Measurements from ENCODE around the gene MSH3.

MSH3 gene

GRCh38 chr5:80654391-80655230 is at the start of gene MSH3, which contains the start of gene DHFR:
Gene MSH3 (plus strand): TSS chr5:80654652. CDS start chr5:80654728, 76 bp downstream.
Gene DHFR (minus strand): TSS chr5:80654983. CDS start chr5:80654489, 494 bp downstream.
- Mint-ChIP-seq H3K36me3 (ENCODE audit: low read depth) (peaks cover 36% of the 10 kb centered on the region), H3K4me1 (peaks cover 24% of the 10 kb centered on the region), H3K9me3 (no peaks in the 10 kb centered on the region), H3K27me3 (ENCODE audit: low read depth) (no peaks in the 10 kb centered on the region), H3K4me3 (peak within 1 kb of the TSS; percentile 91 to 96 (median 94)), H3K27ac (peak within 1 kb of the TSS; percentile 94 to 96 (median 95))
- no peak for TF ChIP-seq CTCF (IDR thresholded peaks at IDR 0.05; ENCODE audit: unreplicated experiment in 3 of 3)

GRCh38 chr5:80607343-80607742 is 47.1 kb upstream of the MSH3 start:
- Mint-ChIP-seq H3K9me3 (peaks cover 5% of the 10 kb centered on the region), H3K27me3 (ENCODE audit: low read depth) (no peaks in the 10 kb centered on the region), H3K27ac (no peak overlapping the region), H3K4me3 (no peak overlapping the region), H3K4me1 (no peaks in the 10 kb centered on the region), H3K36me3 (ENCODE audit: low read depth) (no peaks in the 10 kb centered on the region)
- TF ChIP-seq CTCF (IDR thresholded peaks at IDR 0.05; ENCODE audit: unreplicated experiment in 3 of 3) = no peak

GRCh38 chr5:80607832-80608231 is 46.6 kb upstream of the MSH3 start:
- Mint-ChIP-seq H3K27ac (no peak overlapping the region), H3K27me3 (ENCODE audit: low read depth) (no peaks in the 10 kb centered on the region), H3K9me3 (peaks cover 5% of the 10 kb centered on the region), H3K4me1 (no peaks in the 10 kb centered on the region), H3K4me3 (no peak overlapping the region), H3K36me3 (ENCODE audit: low read depth) (no peaks in the 10 kb centered on the region)
- no peak for TF ChIP-seq CTCF (IDR thresholded peaks at IDR 0.05; ENCODE audit: unreplicated experiment in 3 of 3)

GRCh38 chr5:80608731-80609130 is 45.7 kb upstream of the MSH3 start:
- H3K4me1 Mint-ChIP-seq = no peaks in the 10 kb centered on the region
- H3K27ac Mint-ChIP-seq = no peak overlapping the region
- no peaks in the 10 kb centered on the region for H3K27me3 Mint-ChIP-seq (ENCODE audit: low read depth)
- H3K36me3 Mint-ChIP-seq (ENCODE audit: low read depth) = no peaks in the 10 kb centered on the region
- TF ChIP-seq CTCF (IDR thresholded peaks at IDR 0.05; ENCODE audit: unreplicated experiment in 3 of 3) = no peak
- H3K4me3 Mint-ChIP-seq = no peak overlapping the region
- peaks cover 5% of the 10 kb centered on the region for H3K9me3 Mint-ChIP-seq

- Mint-ChIP-seq H3K27me3 (ENCODE audit: low read depth) (no peaks in the 10 kb centered on the region), H3K36me3 (ENCODE audit: low read depth) (no peaks in the 10 kb centered on the region), H3K4me3 (no peak overlapping the region), H3K9me3 (peaks cover 5% of the 10 kb centered on the region), H3K4me1 (no peaks in the 10 kb centered on the region), H3K27ac (no peak overlapping the region)
- no peak for TF ChIP-seq CTCF (IDR thresholded peaks at IDR 0.05; ENCODE audit: unreplicated experiment in 3 of 3)
Observed at GRCh38 chr5:80609692-80610091, 44.8 kb upstream of the MSH3 start.
